Measurements from ENCODE around the gene AHCYL2.
A peak's percentile ranks its signal among the peaks of the same experiment; 100 is the strongest.
"Not testable (repeated sequence)": the region's sequence is repeated elsewhere in the genome, so short reads cannot be mapped to it uniquely, and the experiment has no call there.

AHCYL2 gene

DNA sequence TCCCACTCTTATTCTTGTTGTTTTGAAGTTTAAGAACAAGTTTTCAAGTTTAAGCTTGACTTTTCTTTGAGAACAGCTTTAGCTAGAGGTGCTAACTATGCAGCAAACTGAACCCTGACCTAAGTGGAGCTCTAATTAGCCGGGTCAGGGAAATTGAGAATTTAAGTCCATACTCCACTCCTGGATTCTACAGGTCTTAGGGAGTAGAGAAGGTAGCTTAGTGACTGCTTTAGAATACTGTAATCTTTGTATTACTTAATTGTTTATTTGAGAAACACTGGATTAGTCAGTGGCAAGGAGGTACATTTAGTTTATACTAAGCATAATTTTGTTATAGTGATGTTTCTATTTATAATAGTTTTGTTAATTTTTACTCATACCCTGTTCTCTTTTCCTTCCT is 134.8 kb downstream of the AHCYL2 start:
- TF ChIP-seq, protein P1, sequence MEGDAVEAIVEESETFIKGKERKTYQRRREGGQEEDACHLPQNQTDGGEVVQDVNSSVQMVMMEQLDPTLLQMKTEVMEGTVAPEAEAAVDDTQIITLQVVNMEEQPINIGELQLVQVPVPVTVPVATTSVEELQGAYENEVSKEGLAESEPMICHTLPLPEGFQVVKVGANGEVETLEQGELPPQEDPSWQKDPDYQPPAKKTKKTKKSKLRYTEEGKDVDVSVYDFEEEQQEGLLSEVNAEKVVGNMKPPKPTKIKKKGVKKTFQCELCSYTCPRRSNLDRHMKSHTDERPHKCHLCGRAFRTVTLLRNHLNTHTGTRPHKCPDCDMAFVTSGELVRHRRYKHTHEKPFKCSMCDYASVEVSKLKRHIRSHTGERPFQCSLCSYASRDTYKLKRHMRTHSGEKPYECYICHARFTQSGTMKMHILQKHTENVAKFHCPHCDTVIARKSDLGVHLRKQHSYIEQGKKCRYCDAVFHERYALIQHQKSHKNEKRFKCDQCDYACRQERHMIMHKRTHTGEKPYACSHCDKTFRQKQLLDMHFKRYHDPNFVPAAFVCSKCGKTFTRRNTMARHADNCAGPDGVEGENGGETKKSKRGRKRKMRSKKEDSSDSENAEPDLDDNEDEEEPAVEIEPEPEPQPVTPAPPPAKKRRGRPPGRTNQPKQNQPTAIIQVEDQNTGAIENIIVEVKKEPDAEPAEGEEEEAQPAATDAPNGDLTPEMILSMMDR (IDR thresholded peaks at IDR 0.05; ENCODE audit: low read depth, low read length, missing control alignments), result no peak
- no peak overlapping the region for H3K4me3 ChIP-seq (replicated peaks; ENCODE audit: low read depth, low read length)
- no peak for DNase-seq (ENCODE audit: extremely low read depth, low read depth)

DNA sequence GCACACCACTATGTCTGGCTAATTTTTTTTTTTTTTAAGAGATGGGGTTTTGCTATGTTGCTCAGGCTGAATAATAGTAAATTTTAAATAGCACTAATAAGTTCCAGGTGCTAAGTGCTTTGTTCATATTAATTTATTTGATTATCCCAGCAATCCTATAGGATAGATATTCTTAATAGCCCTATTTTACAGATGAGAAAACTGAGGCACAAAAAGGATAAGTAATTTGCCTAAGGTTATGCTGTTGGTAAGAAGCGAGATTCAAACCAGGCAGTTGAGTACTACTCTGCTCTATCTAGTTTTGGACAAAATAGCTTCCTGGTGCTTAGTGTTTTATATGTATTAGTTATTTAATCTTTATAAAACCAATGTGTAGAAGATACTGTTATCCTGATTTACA is 136.9 kb downstream of the AHCYL2 start:
- DNase-seq (ENCODE audit: extremely low read depth, low read depth), result no peak
- H3K4me3 ChIP-seq (replicated peaks; ENCODE audit: low read depth, low read length), result no peak overlapping the region
- TF ChIP-seq, protein P1 (IDR thresholded peaks at IDR 0.05; ENCODE audit: low read depth, low read length, missing control alignments), result no peak

DNA sequence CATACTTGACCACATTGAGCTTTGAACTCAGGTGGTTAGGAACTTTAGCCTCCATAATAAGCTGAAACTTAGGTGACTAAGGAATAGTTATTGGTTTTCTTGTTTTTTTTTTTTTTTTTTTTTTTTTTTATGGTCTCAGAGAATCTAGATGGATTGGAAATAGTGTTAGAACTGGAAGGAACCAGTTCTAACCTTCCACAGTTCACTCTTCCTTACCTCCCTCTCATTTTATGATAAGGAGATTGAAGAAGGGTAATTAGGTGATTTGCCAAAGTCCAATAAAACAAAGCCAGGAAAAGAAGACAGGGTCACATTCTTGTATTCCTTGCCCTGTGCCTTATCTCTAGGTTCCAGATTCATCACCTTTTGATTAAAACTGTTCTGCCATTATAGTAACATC is 137.7 kb downstream of the AHCYL2 start:
- H3K4me3 ChIP-seq (replicated peaks; ENCODE audit: low read depth, low read length), result no peak overlapping the region
- DNase-seq (ENCODE audit: extremely low read depth, low read depth), result no peak
- TF ChIP-seq, protein P1 (IDR thresholded peaks at IDR 0.05; ENCODE audit: low read depth, low read length, missing control alignments), result no peak

DNA sequence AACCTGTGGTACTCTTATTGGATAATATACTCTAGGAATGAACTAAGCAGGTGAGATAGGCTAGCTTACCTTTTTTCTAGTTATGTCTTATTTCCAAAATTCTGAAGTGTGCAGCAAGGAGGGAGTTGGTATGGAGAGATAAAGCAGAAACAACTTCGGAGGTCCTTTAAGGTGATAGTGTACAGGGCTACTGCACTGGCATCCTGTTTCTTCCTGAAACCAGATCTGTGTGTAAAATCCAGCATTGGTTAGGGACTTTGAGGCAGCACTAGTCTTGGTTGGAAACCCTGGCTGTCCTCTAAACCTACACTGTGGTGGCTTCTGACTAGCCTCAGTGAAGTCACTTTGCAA is 142.5 kb downstream of the AHCYL2 start:
- no peak overlapping the region for H3K4me3 ChIP-seq (replicated peaks; ENCODE audit: low read depth, low read length)
- no peak for DNase-seq (ENCODE audit: extremely low read depth, low read depth)
- TF ChIP-seq, protein P1 (IDR thresholded peaks at IDR 0.05; ENCODE audit: low read depth, low read length, missing control alignments), result no peak

DNA sequence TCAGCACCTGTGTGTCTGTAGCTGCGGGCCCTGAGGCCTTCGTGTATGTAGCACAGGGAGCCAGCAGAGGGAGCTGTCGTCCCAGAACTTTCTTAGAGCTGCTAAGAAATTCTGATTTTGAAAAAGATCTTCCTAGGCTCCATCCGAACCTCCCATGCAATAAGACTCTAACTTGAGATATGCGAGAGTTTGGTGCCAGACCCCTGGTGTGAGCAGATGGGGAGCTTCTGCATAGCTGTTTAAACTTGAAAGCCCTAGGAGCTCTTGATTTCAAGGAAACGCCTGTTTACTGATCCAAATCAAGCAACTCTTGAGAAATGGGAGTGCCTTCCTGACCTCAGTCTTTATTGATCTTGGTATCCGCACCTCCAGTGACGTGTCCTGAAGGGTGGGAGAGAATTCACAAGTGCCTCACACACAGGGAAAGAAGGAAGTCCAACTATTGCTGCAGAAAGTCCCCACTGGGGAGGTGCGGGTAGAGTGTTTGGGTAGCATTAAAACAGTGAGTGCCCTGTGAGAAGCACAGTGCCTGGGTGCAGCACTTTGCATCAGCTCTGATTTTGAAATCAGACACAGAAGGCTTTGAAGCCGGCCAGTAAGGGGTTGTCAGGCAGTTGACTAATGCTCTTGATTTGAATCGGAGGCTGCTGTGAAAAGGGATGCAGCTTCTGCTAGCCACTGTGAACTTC is 143.0 kb downstream of the AHCYL2 start:
- H3K4me3 ChIP-seq (replicated peaks; ENCODE audit: low read depth, low read length), result no peak overlapping the region
- TF ChIP-seq, protein P1 (IDR thresholded peaks at IDR 0.05; ENCODE audit: low read depth, low read length, missing control alignments), result peak; percentile 94
- DNase-seq (ENCODE audit: extremely low read depth, low read depth), result no peak

DNA sequence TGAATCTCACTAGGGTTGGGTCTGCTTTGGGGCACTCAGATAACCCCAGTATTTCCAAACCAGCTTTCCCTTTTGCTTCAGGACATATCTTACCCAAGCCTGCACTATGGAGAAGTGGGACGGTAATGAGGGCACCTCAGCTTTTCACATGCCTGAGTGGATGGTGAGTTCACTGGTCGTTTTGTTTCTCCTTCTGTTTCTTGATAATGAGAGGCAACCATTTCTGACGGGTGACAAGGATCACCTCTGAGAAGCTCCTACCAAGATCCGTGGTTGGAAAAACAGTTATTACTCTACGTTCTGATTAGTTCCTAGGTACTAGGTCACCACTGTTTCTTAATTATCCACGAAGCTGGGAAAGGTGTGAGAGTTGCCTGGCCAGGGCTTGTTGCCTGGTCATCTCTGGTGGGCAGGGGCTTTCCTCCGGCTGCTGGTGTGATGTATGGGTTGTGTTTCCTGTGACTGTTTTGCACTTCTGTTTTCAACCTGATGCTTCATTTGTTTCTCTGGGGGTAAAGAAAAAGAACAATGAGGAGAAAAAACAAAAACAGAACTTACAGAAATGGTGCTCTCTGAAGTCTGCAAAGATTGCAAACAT is 143.7 kb downstream of the AHCYL2 start:
- H3K4me3 ChIP-seq (replicated peaks; ENCODE audit: low read depth, low read length), result no peak overlapping the region
- DNase-seq (ENCODE audit: extremely low read depth, low read depth), result no peak
- TF ChIP-seq, protein P1 (IDR thresholded peaks at IDR 0.05; ENCODE audit: low read depth, low read length, missing control alignments), result no peak

DNA sequence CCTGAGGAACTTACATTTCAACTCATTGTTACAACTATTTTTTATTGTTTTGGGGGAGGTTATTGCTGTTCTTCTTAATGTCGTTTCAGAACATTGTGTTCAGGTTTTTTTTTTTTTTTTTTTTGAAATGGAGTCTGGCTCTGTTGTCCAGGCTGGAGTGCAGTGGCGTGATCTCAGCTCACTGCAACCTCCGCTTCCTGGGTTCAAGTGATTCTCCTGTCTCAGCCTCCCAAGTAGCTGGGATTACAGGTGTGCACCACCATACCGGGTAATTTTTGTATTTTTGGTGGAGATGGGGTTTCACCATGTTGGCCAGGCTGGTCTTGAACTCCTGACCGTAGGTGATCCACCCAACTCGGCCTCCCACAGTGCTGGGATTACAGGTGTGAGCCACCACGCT is 144.6 kb downstream of the AHCYL2 start:
- DNase-seq (ENCODE audit: extremely low read depth, low read depth); H3K4me3 ChIP-seq (replicated peaks; ENCODE audit: low read depth, low read length): not testable (repeated sequence)

All from HFF-Myc (cell line).